Activated CD8-positive, alpha-beta T cell treated with anti-CD3 and anti-CD28 coated beads for 36 hours (primary cell): ENCODE results near the gene CPNE6. TPM values are rescaled to one million over a fixed set of nuclear protein-coding genes. Genes with fewer than 3 reads are reported as not detected.
A peak's percentile ranks its signal among the peaks of the same experiment; 100 is the strongest.

Experiments
- ATAC-seq: fragments of 200-7000 bp; cut with Tn5 transposase; one replicate; pipeline ENCODE4 v1.10.0; 2021; ENCODE audit warnings: mild to moderate bottlenecking, moderate library complexity
- CTCF ChIA-PET: fragments of 350-600 bp; sonication (Branson Sonifier 250); formaldehyde crosslinking; loops from one replicate; lab custom pipeline; 2021; ENCODE audit warnings: antibody characterized with exemption; lab: Charles Lee
- POLR2A ChIA-PET: fragments of 350-600 bp; sonication (Branson Sonifier 250); formaldehyde crosslinking; loops from one replicate; lab custom pipeline; 2021; ENCODE audit warnings: antibody characterized with exemption; lab: Charles Lee
- DNase-seq: peaks from one replicate; pipeline ENCODE4 v3.0.0-alpha.2; 2020
- H3K27ac Mint-ChIP-seq: one replicate; pipeline ENCODE4 v1.8.0; 2021; ENCODE audit warnings: mild to moderate bottlenecking, mixed read lengths
- H3K27me3 Mint-ChIP-seq: one replicate; pipeline ENCODE4 v1.8.0; 2021; ENCODE audit warnings: mixed read lengths
- H3K36me3 Mint-ChIP-seq: one replicate; pipeline ENCODE4 v1.8.0; 2021; ENCODE audit warnings: low read depth, mixed read lengths
- H3K4me1 Mint-ChIP-seq: one replicate; pipeline ENCODE4 v1.8.0; 2021; ENCODE audit warnings: low read depth, mixed read lengths
- H3K4me3 Mint-ChIP-seq: one replicate; pipeline ENCODE4 v1.8.0; 2021; ENCODE audit warnings: mild to moderate bottlenecking, moderate library complexity, mixed read lengths
- H3K9me3 Mint-ChIP-seq: one replicate; pipeline ENCODE4 v1.8.0; 2021; ENCODE audit warnings: mixed read lengths
- CTCF ChIP-seq: fragments of 200-600 bp; IDR thresholded peaks from one replicate; pipeline ENCODE4 v1.8.0; 2022; ENCODE audit warnings: antibody characterized with exemption, mild to moderate bottlenecking
- intact Hi-C: fragments of 100-400 bp; cut with micrococcal nuclease; formaldehyde crosslinking; loops from one replicate; pipeline ENCODE4 v1.10.0; 2022
- total RNA-seq, 2 experiments: library from RNA; stranded (reverse); gene quantifications; one replicate each; pipeline ENCODE4 v1.2.3, GENCODE V29; 2021

Gene CPNE6
- total RNA-seq, 2 experiments from 2014 or later = not detected

GRCh38 chr14:24082411-24083080 is 11.2 kb downstream of the CPNE6 start:
- H3K4me3 Mint-ChIP-seq = peak overlapping the region; percentile 75
- no peak overlapping the region for H3K27ac Mint-ChIP-seq
- ChIA-PET POLR2A (interaction anchor here (0.7 to 6.3 kb wide), 4 partner anchors 11 to 170 kb away, joined by 3 to 57 read pairs (median 4); partner anchors contain the start of genes CPNE6 and PCK2), CTCF (interaction anchor here (1.4 to 9.1 kb wide), 5 partner anchors 10 to 27 kb away, joined by 3 to 127 read pairs (median 34); partner anchors contain the start of gene PCK2)
- intact Hi-C loops = no loop called here
- no peak for ATAC-seq
- H3K27me3 Mint-ChIP-seq = no peaks in the 10 kb centered on the region
- peaks cover 19% of the 10 kb centered on the region for H3K4me1 Mint-ChIP-seq
- TF ChIP-seq CTCF = no peak
- DNase-seq = no peak
- no peaks in the 10 kb centered on the region for H3K9me3 Mint-ChIP-seq
- H3K36me3 Mint-ChIP-seq = no peaks in the 10 kb centered on the region

GRCh38 chr14:24083462-24083861 is 12.1 kb downstream of the CPNE6 start:
- Mint-ChIP-seq H3K4me3 (no peak overlapping the region), H3K27me3 (no peaks in the 10 kb centered on the region), H3K4me1 (peaks cover 19% of the 10 kb centered on the region), H3K36me3 (no peaks in the 10 kb centered on the region), H3K27ac (no peak overlapping the region), H3K9me3 (no peaks in the 10 kb centered on the region)
- ChIA-PET POLR2A (interaction anchor here (6.3 kb wide), 1 partner anchor 10 kb away, joined by 57 read pairs; the partner anchor contains the start of gene PCK2), CTCF (interaction anchor here (6.0 to 9.1 kb wide), 3 partner anchors 9 to 26 kb away, joined by 34 to 127 read pairs (median 99); partner anchors contain the start of gene PCK2)
- no peak for DNase-seq
- no peak for ATAC-seq
- intact Hi-C loops = no loop called here
- no peak for TF ChIP-seq CTCF

DNA sequence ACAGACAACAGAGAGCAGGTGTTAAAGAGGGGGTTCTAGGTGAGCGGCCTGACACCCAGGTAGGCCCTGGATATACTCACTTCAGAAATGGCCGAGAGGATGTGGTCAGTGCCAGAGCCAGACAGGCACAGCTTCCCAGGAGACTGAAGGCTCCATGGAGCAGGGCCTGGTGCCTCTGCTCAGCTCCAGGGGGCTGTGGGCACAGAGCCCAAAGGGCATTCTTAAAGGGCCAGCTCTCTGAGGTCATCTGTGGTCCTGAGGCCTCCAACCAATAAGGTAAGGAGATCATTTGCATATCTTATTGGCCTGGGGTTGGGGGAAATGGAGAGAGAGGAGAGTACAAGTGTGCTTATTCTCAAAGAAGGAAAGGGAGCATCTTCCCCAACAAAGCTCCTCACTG is 13.1 kb downstream of the CPNE6 start:
- Mint-ChIP-seq H3K4me3 (no peak overlapping the region), H3K9me3 (no peaks in the 10 kb centered on the region), H3K4me1 (peaks cover 19% of the 10 kb centered on the region), H3K27ac (no peak overlapping the region), H3K36me3 (no peaks in the 10 kb centered on the region), H3K27me3 (no peaks in the 10 kb centered on the region)
- ChIA-PET POLR2A (interaction anchor here (1.2 to 6.3 kb wide), 2 partner anchors 9 to 20 kb away, joined by 3 to 57 read pairs; partner anchors contain the start of gene PCK2), CTCF (interaction anchor here (0.8 to 9.1 kb wide), 4 partner anchors 12 to 30 kb away, joined by 3 to 127 read pairs (median 18); no protein-coding TSS in a partner anchor)
- ATAC-seq (no peak), DNase-seq (no peak)
- no peak for TF ChIP-seq CTCF
- intact Hi-C loops = no loop called here

DNA sequence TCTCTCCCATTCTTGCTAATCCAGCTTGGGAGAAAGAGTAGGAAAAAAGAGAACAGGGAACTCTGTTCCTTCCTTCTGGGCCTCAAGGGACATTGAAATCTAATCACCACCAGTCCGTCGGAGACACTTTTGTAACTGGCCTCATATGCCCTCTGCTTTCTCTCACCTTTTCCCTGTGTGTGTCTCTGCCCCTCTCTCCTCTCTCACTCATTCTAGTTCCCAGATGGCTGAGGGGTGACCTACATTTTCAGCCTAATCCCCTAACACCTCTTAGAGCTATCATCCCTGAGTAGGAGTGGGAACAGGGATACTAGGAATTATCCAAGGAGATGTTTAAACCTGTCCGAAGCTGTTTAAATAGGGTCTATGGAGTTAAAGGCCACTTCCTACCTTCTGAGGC is 13.9 kb downstream of the CPNE6 start:
- intact Hi-C loops = no loop called here
- H3K4me3 Mint-ChIP-seq = no peak overlapping the region
- H3K9me3 Mint-ChIP-seq = no peaks in the 10 kb centered on the region
- CTCF ChIA-PET = interaction anchor here (1.0 to 9.1 kb wide), 4 partner anchors 13 to 39 kb away, joined by 3 to 127 read pairs (median 18); no protein-coding TSS in a partner anchor
- H3K27me3 Mint-ChIP-seq = no peaks in the 10 kb centered on the region
- no peaks in the 10 kb centered on the region for H3K36me3 Mint-ChIP-seq
- H3K27ac Mint-ChIP-seq = no peak overlapping the region
- no peak for TF ChIP-seq CTCF
- POLR2A ChIA-PET = interaction anchor here (1.0 to 6.3 kb wide), 4 partner anchors 8 to 24 kb away, joined by 3 to 57 read pairs (median 4); partner anchors contain the start of gene PCK2
- no peak for DNase-seq
- no peak for ATAC-seq
- peaks cover 14% of the 10 kb centered on the region for H3K4me1 Mint-ChIP-seq
